ENCODE measurements around the gene H19. TPM values are rescaled to one million over a fixed set of nuclear protein-coding genes. Genes with fewer than 3 reads are reported as not detected.

Gene H19
- total and polyA plus RNA-seq, 2 donors = 1,221 to 6,669 TPM

DNA sequence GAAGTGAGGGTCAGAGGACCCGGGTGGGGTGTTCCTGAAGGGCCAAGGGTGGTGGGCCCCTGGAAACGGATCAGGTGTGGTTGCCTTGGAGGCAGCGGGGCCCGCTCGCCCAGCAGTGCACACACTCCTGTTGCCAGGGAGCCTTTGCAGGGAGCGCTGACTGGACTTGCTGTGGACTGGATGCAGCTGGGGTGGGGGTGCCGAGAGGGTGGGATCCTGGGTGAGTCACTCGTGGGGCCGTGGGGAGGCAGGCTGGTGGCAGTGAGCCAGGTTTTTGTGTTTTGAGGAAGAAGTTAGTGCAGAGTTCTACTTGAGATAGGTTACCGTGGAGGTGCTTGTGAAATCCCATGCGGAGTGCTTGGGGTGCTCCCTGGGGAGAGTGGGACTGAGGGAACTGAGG lies 49.3 kb downstream of the H19 start:
- Histone ChIP-seq H3K4me3 (ENCODE audit: low read depth, low read length) (no peak overlapping the region), H3K36me3 (ENCODE audit: insufficient read depth) (no peaks in the 10 kb centered on the region), H3K4me1 (ENCODE audit: insufficient read depth) (no peaks in the 10 kb centered on the region), H3K27ac (ENCODE audit: low read depth) (no peak overlapping the region)
- no peak for DNase-seq (ENCODE audit: extremely low spot score)
- WGBS = no CpG with 5 or more reads among the region's 11 CpGs

DNA sequence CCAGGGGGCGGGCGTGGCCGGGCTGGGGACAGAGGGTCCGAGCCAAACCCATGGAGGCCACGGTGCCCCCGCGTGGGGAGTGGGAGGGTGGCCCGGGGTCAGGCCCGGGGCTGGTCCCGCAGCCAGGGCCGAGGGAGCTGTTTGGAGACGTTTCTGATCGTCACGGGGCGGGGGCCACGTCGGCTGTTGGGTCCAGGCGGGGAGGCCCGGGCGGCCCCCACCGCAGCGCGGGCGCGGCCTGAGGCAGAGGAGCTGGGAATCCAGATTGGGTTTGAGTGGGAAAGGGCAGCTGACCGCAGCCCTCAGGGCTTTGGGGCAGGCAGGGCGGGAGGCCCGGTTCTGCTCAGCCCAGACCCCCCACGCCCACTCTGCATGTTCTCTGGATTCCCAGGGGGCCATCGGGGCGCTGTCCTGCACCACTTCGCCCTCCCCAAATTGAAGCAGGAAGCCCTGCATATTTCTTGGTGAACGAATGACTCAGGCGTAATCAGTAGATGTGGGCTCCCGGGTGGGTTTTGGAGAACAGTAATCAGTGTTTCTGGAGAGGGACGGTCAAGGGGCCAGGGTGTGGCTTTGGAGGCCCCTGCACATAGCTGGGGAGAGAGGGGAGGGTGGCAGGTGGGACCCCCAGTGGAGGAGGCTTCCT lies 49.9 kb downstream of the H19 start:
- Histone ChIP-seq H3K4me1 (ENCODE audit: insufficient read depth) (no peaks in the 10 kb centered on the region), H3K27ac (ENCODE audit: low read depth) (no peak overlapping the region), H3K4me3 (ENCODE audit: low read depth, low read length) (no peak overlapping the region), H3K36me3 (ENCODE audit: insufficient read depth) (no peaks in the 10 kb centered on the region)
- DNase-seq (ENCODE audit: extremely low spot score) = no peak
- WGBS = no CpG with 5 or more reads among the region's 36 CpGs

DNA sequence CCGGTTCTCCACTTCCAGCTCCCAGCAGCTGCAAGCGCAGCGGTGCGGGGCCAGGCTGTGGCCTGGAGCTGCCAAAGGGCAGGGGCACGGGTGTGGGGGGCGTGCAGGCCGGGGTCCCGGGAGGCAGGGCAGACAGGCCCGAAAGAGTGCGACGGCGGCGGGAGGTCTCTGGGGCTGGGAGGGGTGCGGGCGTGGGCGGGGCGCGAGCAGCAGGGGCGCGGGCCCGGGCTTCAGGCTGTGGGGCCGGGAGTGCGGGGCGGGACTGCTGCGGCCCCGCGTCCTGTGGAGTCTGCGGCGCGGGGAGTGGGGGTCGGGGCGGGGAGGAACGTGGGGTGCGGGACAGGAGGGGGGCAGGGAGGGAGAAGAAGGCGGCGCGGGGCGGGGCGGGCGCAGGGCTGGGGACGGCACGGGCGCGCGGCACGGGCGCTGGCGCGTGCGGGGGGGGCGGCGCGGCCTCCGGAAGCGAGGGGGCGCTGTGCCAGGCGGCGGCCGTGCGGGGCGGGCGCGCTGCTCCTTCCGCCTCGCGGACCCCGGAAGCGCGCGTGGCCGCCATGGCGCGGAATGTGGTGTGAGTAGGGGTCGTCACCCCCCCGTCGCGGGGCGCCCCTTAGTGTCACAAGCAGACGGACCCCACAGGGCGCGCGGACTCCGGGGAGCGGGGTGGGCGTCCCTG lies 50.7 kb downstream of the H19 start, which contains the start of gene MRPL23:
MRPL23 (plus strand) TSS at position 521 of the 673 bp plus-strand sequence; CDS start at position 552, 31 bp downstream.
- WGBS = no CpG with 5 or more reads among the region's 85 CpGs
- Histone ChIP-seq H3K27ac (ENCODE audit: low read depth) (no peak within 1 kb of the TSS), H3K36me3 (ENCODE audit: insufficient read depth) (no peaks in the 10 kb centered on the region), H3K4me3 (ENCODE audit: low read depth, low read length) (no peak within 1 kb of the TSS), H3K4me1 (ENCODE audit: insufficient read depth) (no peaks in the 10 kb centered on the region)
- no peak for DNase-seq (ENCODE audit: extremely low spot score)

Small RNAs within 50 kb of the gene (small RNA-seq; reads per million reads assigned to genes)
- not detected for gene RF01972
- gene RF01973 = not detected

Other genes with a start within 250 kb of the H19 start
- gene IFITM10, start 247.2 kb downstream of the H19 start, total RNA-seq = 1.0 TPM
- 1.9 TPM for gene IFITM10, start 247.2 kb downstream of the H19 start, polyA plus RNA-seq
- gene CTSD, start 233.9 kb downstream of the H19 start, total RNA-seq = 76.4 TPM
- 495 TPM for gene CTSD, start 233.9 kb downstream of the H19 start, polyA plus RNA-seq
- 3.4 TPM for gene SYT8, start 162.9 kb downstream of the H19 start, total RNA-seq
- gene SYT8, start 162.9 kb downstream of the H19 start, polyA plus RNA-seq = 35.6 TPM
- 32.6 TPM for gene TNNI2, start 158.9 kb downstream of the H19 start, total RNA-seq
- gene TNNI2, start 158.9 kb downstream of the H19 start, polyA plus RNA-seq = 4.6 TPM
- gene LSP1, start 144.8 kb downstream of the H19 start, total RNA-seq = 50.7 TPM
- gene LSP1, start 144.8 kb downstream of the H19 start, polyA plus RNA-seq = 160 TPM
- gene PRR33, start 105.9 kb downstream of the H19 start, total RNA-seq = not detected
- gene PRR33, start 105.9 kb downstream of the H19 start, polyA plus RNA-seq = 0.28 TPM
- 61.6 TPM for gene TNNT3, start 78.1 kb downstream of the H19 start, total RNA-seq
- 39.3 TPM for gene TNNT3, start 78.1 kb downstream of the H19 start, polyA plus RNA-seq
- 17.8 TPM for gene MRPL23, start 50.5 kb downstream of the H19 start, total RNA-seq
- 85.4 TPM for gene MRPL23, start 50.5 kb downstream of the H19 start, polyA plus RNA-seq
- 362 TPM for gene IGF2, start 141.5 kb upstream of the H19 start, total RNA-seq
- 86.5 TPM for gene IGF2, start 141.5 kb upstream of the H19 start, polyA plus RNA-seq
- gene INS, start 163.4 kb upstream of the H19 start, total RNA-seq = not detected
- gene INS, start 163.4 kb upstream of the H19 start, polyA plus RNA-seq = 0.30 TPM
- gene TH, start 174.0 kb upstream of the H19 start, total RNA-seq = 1.6 TPM
- gene TH, start 174.0 kb upstream of the H19 start, polyA plus RNA-seq = 3.6 TPM